Psoas muscle (tissue), 8 donors: Measurements from ENCODE around the gene RAI1. TPM values are rescaled to one million over a fixed set of nuclear protein-coding genes. Genes with fewer than 3 reads are reported as not detected.

Experiments
- ATAC-seq, 4 donors: fragments of 200-7000 bp; cut with Tn5 transposase; one replicate each; pipeline ENCODE4 v1.9.1; 2020; ENCODE audit warnings: moderate library complexity in 3 of 4, mild to moderate bottlenecking in 2 of 4
- DNase-seq, 2 donors: peaks; one replicate each; pipeline ENCODE4 v3.0.0-alpha.2; 2020
- H3K27ac ChIP-seq: fragments of 200-600 bp; one replicate; pipeline ENCODE4 v1.8.0; 2022
- H3K27me3 ChIP-seq, 3 donors: fragments of 200-600 bp in 1 of 3; one replicate each; pipeline versions ENCODE4 v1.6.1 to v1.8.0; 2013 to 2022; ENCODE audit warnings: low read length in 2 of 3, mild to moderate bottlenecking in 2 of 3, moderate library complexity in 1 of 3; ENCODE audit not compliant: insufficient read depth in 3 of 3
- H3K36me3 ChIP-seq, 2 donors: fragments of 200-600 bp in 1 of 2; one replicate each; pipeline versions ENCODE4 v1.6.1 to v1.8.0; 2013 to 2022; ENCODE audit warnings: low read depth in 1 of 2, mild to moderate bottlenecking in 1 of 2, moderate library complexity in 1 of 2; ENCODE audit not compliant: insufficient read depth in 1 of 2
- H3K4me1 ChIP-seq: fragments of 200-600 bp; one replicate; pipeline ENCODE4 v1.8.0; 2022
- H3K4me3 ChIP-seq: fragments of 200-600 bp; one replicate; pipeline ENCODE4 v1.8.0; 2022; ENCODE audit warnings: mild to moderate bottlenecking
- H3K9me3 ChIP-seq: fragments of 200-600 bp; one replicate; pipeline ENCODE4 v1.8.0; 2022
- WGBS, 3 donors: extraction: QIAGEN DNeasy Blood & Tissue Kit; methylation state at CpG; one replicate each; pipeline versions ENCODE4 v1.1.6 to v1.1.7; 2013; 5-methylcytosine and 5-hydroxymethylcytosine counted together
- intact Hi-C, 2 donors: fragments of 100-400 bp; cut with DNase I; formaldehyde crosslinking; loops; one replicate each; pipeline versions ENCODE4 v1.11.0 to v1.14.2; 2022
- polyA plus RNA-seq, 3 donors: library from polyadenylated mRNA; stranded (reverse); fragments of 200-250 nt; gene quantifications; one replicate each; pipeline ENCODE4 v1.2.3, GENCODE V29; 2013
- total RNA-seq, 4 donors: library from RNA; stranded (reverse); fragmentation: NEBNext Ultra II Directional in 2 of 4; extraction: Animal tissue kit (Norgen Biotek cat#: 25700) in 2 of 4; gene quantifications; one replicate each; pipeline versions ENCODE4 v1.2.1 to v1.2.4, GENCODE V29; 2021 to 2023
- TF ChIP-seq, protein P1 (sequence below): fragments of 200-600 bp; IDR thresholded peaks from one replicate; pipeline ENCODE4 v1.8.0; 2022; ENCODE audit warnings: antibody characterized with exemption
- donor health status: healthy with polysubstance abuse.
- donor health status: DM: no; HTN: no; CAD: no; lungs with moderate emphysema.
- donor health status: Bipolar disorder and iron deficiency.
- donor health status: healthy.
- donor health status: DM: yes; HTN: yes; CAD: no.
- donor health status: DM: no; HTN: no; CAD: no.
- donor health status: DM: no; HTN: no; CAD: no.
- donor health status: DM: yes; HTN: yes; CAD: no.

Gene RAI1
- total and polyA plus RNA-seq, 7 donors, result 4.0 to 9.0 (median 7.1) TPM

DNA sequence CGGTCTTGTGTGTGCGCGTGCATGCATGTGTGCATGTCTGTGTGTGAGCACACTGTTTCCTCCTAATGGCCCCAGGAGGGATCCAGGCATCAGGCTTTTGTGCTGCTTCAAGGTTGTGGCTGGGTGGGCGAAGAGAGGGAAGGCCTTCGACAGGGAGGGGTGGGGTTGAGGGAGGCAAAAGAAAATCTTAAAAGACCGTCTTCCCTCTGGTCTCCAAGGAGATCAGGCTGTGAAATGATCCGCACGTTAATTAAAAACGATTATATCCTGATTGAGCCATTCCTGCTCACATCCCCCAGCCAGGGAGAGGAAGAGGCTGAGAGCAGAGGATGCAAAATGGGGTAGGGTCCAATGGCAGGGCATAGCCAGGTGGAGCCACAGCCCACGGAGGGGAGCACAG is 46.9 kb downstream of the RAI1 start:
- Histone ChIP-seq H3K36me3 (no peaks in the 10 kb centered on the region), H3K4me3 (no peak overlapping the region), H3K9me3 (no peaks in the 10 kb centered on the region), H3K27ac (no peak overlapping the region), H3K4me1 (peaks cover 6% of the 10 kb centered on the region), H3K27me3 (no peaks in the 10 kb centered on the region)
- TF ChIP-seq, protein P1, sequence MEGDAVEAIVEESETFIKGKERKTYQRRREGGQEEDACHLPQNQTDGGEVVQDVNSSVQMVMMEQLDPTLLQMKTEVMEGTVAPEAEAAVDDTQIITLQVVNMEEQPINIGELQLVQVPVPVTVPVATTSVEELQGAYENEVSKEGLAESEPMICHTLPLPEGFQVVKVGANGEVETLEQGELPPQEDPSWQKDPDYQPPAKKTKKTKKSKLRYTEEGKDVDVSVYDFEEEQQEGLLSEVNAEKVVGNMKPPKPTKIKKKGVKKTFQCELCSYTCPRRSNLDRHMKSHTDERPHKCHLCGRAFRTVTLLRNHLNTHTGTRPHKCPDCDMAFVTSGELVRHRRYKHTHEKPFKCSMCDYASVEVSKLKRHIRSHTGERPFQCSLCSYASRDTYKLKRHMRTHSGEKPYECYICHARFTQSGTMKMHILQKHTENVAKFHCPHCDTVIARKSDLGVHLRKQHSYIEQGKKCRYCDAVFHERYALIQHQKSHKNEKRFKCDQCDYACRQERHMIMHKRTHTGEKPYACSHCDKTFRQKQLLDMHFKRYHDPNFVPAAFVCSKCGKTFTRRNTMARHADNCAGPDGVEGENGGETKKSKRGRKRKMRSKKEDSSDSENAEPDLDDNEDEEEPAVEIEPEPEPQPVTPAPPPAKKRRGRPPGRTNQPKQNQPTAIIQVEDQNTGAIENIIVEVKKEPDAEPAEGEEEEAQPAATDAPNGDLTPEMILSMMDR, result no peak
- no peak for DNase-seq
- WGBS, 3 donors, result 83 to 86% (median 84%) methylated on average over 10 of the region's 10 CpGs
- intact Hi-C loops, result no loop called here
- ATAC-seq, result no peak

DNA sequence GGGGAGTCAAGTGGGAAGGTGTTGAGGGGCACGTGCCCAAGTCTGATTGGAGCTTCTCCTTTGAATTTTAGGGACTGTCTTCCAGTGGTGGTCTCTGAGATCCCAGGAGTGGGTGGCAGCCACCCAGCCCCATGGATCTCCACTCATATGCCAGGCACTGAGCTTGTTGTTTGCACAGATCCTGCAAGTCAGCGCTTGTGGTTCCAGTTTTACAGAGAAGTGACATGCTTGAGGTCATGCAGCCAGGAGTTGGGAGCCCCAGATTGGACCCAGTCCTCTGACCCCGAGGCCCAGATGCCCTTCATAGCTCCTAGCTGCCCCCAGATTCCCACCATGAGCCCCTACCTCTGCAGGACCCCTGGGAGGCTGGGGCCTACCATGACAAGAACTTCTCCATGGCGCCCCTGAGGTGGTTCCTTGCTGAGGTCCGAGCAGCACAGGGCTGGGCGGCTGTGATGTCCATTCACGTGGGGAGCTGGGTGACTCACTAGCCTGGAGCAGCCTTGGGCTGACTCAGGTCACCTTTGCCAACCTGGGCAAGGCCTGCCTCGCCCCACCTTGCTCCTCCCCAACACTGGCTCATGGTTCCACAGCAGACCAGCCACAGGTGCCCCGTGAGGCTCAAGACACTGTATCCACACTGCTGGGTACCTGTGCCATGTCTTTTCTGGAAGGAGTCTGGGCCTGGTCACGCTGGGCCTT is 47.4 kb downstream of the RAI1 start:
- no peaks in the 10 kb centered on the region for H3K9me3 ChIP-seq
- ATAC-seq, result no peak
- intact Hi-C loops, result no loop called here
- no peaks in the 10 kb centered on the region for H3K27me3 ChIP-seq
- TF ChIP-seq, protein P1, result no peak
- WGBS, 3 donors, result 88 to 94% (median 93%) methylated on average over 10 of the region's 10 CpGs
- no peaks in the 10 kb centered on the region for H3K36me3 ChIP-seq
- no peak for DNase-seq
- no peak overlapping the region for H3K27ac ChIP-seq
- no peak overlapping the region for H3K4me3 ChIP-seq
- peaks cover 6% of the 10 kb centered on the region for H3K4me1 ChIP-seq

DNA sequence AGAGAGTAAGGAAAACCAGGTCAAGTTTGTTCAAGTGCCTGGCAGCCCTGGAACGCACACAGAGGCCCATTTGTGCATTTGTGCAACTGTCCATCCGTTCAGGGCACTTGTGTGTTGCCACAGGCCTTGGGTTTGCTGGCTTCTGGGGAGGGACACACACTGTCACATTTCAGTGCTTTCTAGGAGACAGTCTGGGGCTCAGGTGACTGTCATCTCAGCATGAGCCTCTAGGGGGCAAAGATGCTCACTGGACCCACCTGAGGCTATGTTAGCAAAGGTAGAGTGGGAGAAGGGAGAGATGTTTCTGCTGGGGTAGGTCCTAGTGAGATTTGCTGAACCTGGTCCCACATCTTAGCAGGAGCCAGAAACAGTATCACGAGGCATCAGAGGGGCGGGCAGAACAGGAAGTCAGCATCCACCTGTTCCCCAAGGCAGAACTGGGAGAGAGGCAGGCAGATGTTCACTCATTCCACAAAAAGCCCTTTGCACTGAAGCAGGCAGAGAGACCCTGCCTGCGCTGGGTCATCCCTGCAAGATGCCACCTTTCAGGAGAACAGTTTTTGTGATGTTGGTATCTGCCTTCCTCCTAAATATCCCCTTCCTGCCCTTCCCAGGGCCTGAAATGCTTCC is 48.5 kb downstream of the RAI1 start:
- no peaks in the 10 kb centered on the region for H3K9me3 ChIP-seq
- H3K4me1 ChIP-seq, result peaks cover 6% of the 10 kb centered on the region
- no peaks in the 10 kb centered on the region for H3K36me3 ChIP-seq
- DNase-seq, result no peak
- TF ChIP-seq, protein P1, result peak; percentile 51
- H3K27me3 ChIP-seq, result no peaks in the 10 kb centered on the region
- ATAC-seq, result peak; percentile 58 to 72 (median 63)
- no peak overlapping the region for H3K27ac ChIP-seq
- 65 to 79% (median 74%) methylated on average over 5 of the region's 5 CpGs for WGBS, 3 donors
- H3K4me3 ChIP-seq, result no peak overlapping the region
- intact Hi-C loops, result no loop called here

DNA sequence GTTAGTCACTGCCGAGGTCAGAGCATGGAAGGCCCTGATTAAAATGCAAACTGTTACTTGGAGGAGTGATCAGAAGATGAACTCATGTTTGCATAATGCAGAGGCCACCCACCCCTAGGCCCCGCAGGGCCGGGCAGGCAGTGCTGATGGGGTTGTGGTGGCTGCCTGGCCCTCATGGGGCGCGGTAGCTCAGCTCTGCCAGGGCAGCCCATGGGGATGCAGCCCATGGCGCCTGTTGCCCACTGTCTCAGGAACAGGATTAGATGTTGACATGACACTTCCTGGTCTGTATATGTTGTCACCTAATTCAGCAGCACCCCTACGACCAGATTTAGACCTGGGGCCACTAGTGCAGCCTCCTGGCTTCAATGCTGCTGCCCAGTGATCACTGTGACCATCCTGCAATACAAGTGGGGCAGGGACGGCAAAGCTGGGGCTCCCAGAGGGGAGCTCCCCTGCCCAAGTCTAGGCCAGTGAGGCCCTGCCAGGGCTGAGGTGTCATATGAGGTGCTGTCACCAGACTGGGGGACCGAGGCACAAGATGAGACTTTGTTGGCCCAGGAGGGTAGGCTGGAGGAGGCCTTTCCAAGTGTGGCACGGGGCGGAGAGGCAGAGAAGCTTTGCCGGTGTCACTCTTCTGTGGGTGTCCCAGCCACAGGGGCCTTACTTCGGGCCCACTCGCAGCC is 49.1 kb downstream of the RAI1 start:
- Histone ChIP-seq H3K4me3 (no peak overlapping the region), H3K36me3 (no peaks in the 10 kb centered on the region), H3K4me1 (peaks cover 6% of the 10 kb centered on the region), H3K9me3 (no peaks in the 10 kb centered on the region), H3K27me3 (no peaks in the 10 kb centered on the region), H3K27ac (no peak overlapping the region)
- TF ChIP-seq, protein P1, result no peak
- DNase-seq, result no peak
- no peak for ATAC-seq
- intact Hi-C loops, result no loop called here
- 80 to 92% (median 91%) methylated on average over 14 of the region's 14 CpGs for WGBS, 3 donors
